Mesodermal cell (in vitro differentiated cells): ENCODE measurements around the gene FKBP4.

Experiments used
- H3K27ac ChIP-seq: 2 replicates; pipeline ENCODE4 v1.7.0; 2013; ENCODE audit warnings: mild to moderate bottlenecking, low read depth, low read length, moderate library complexity; ENCODE audit not compliant: severe bottlenecking
- H3K36me3 ChIP-seq: 2 replicates; pipeline ENCODE4 v1.7.1; 2013; ENCODE audit warnings: mild to moderate bottlenecking, low read length, moderate library complexity; ENCODE audit not compliant: control insufficient read depth, insufficient read depth
- H3K4me1 ChIP-seq: one replicate; pipeline ENCODE4 v1.7.1; 2013; ENCODE audit warnings: mild to moderate bottlenecking, low read length; ENCODE audit not compliant: insufficient read depth, control insufficient read depth, poor library complexity, severe bottlenecking
- H3K4me3 ChIP-seq: 2 replicates; pipeline ENCODE4 v1.7.0; 2013; ENCODE audit warnings: low read length, control low read depth, mild to moderate bottlenecking; ENCODE audit not compliant: insufficient read depth, poor library complexity, severe bottlenecking; ENCODE audit errors: extremely low read depth
- H3K9me3 ChIP-seq: 2 replicates; pipeline ENCODE4 v1.7.1; 2013; ENCODE audit warnings: mild to moderate bottlenecking, low read length, moderate library complexity; ENCODE audit not compliant: control insufficient read depth
- WGBS, 2 experiments: methylation state at CpG; one replicate each; pipeline ENCODE4 v1.1.5; 2013; ENCODE audit warnings: missing lambda C conversion rate in 2 of 2; ENCODE audit not compliant: insufficient coverage in 2 of 2; 5-methylcytosine and 5-hydroxymethylcytosine counted together

Gene FKBP4

GRCh38 chr12:2813214-2814185 lies 18.7 kb downstream of the FKBP4 start:
- Histone ChIP-seq H3K36me3 (peaks cover 36% of the 10 kb centered on the region), H3K4me3 (peak overlapping the region; percentile 74), H3K9me3 (no peaks in the 10 kb centered on the region), H3K4me1 (no peaks in the 10 kb centered on the region), H3K27ac (peak overlapping the region; percentile 99)
- WGBS, 2 experiments, result 23 to 32% methylated on average over 4 to 8 of the region's 10 CpGs

GRCh38 chr12:2819810-2820209 lies 25.0 kb downstream of the FKBP4 start:
- Histone ChIP-seq H3K4me3 (no peak overlapping the region), H3K36me3 (peaks cover 87% of the 10 kb centered on the region), H3K9me3 (no peaks in the 10 kb centered on the region), H3K27ac (no peak overlapping the region), H3K4me1 (no peaks in the 10 kb centered on the region)
- WGBS, 2 experiments, result 94 to 96% methylated on average over 12 to 14 of the region's 15 CpGs

- Histone ChIP-seq H3K4me1 (no peaks in the 10 kb centered on the region), H3K36me3 (peaks cover 87% of the 10 kb centered on the region), H3K9me3 (no peaks in the 10 kb centered on the region), H3K27ac (no peak overlapping the region), H3K4me3 (no peak overlapping the region)
- 86 to 88% methylated on average over 1 to 5 of the region's 9 CpGs for WGBS, 2 experiments
Measured at GRCh38 chr12:2820432-2820831, 25.7 kb downstream of the FKBP4 start.

GRCh38 chr12:2823483-2823882 lies 28.7 kb downstream of the FKBP4 start:
- no peak overlapping the region for H3K4me3 ChIP-seq
- peaks cover 91% of the 10 kb centered on the region for H3K36me3 ChIP-seq
- WGBS, 2 experiments, result 89 to 92% methylated on average over 3 to 5 of the region's 7 CpGs
- H3K9me3 ChIP-seq, result no peaks in the 10 kb centered on the region
- H3K4me1 ChIP-seq, result no peaks in the 10 kb centered on the region
- H3K27ac ChIP-seq, result no peak overlapping the region

GRCh38 chr12:2824541-2824940 lies 29.8 kb downstream of the FKBP4 start:
- no peak overlapping the region for H3K4me3 ChIP-seq
- 78 to 87% methylated on average over 4 to 5 of the region's 6 CpGs for WGBS, 2 experiments
- H3K4me1 ChIP-seq, result no peaks in the 10 kb centered on the region
- no peak overlapping the region for H3K27ac ChIP-seq
- no peaks in the 10 kb centered on the region for H3K9me3 ChIP-seq
- H3K36me3 ChIP-seq, result peaks cover 91% of the 10 kb centered on the region

GRCh38 chr12:2825132-2825531 lies 30.4 kb downstream of the FKBP4 start:
- H3K4me3 ChIP-seq, result no peak overlapping the region
- no peaks in the 10 kb centered on the region for H3K4me1 ChIP-seq
- H3K36me3 ChIP-seq, result peaks cover 91% of the 10 kb centered on the region
- no peaks in the 10 kb centered on the region for H3K9me3 ChIP-seq
- 47 to 63% methylated on average over 3 to 4 of the region's 4 CpGs for WGBS, 2 experiments
- H3K27ac ChIP-seq, result no peak overlapping the region

- no peak overlapping the region for H3K4me3 ChIP-seq
- H3K4me1 ChIP-seq, result no peaks in the 10 kb centered on the region
- no peak overlapping the region for H3K27ac ChIP-seq
- WGBS, 2 experiments, result 80 to 93% methylated on average over 1 to 3 of the region's 3 CpGs
- H3K36me3 ChIP-seq, result peaks cover 90% of the 10 kb centered on the region
- no peaks in the 10 kb centered on the region for H3K9me3 ChIP-seq
Measured at GRCh38 chr12:2826036-2826435, 31.3 kb downstream of the FKBP4 start.

DNA sequence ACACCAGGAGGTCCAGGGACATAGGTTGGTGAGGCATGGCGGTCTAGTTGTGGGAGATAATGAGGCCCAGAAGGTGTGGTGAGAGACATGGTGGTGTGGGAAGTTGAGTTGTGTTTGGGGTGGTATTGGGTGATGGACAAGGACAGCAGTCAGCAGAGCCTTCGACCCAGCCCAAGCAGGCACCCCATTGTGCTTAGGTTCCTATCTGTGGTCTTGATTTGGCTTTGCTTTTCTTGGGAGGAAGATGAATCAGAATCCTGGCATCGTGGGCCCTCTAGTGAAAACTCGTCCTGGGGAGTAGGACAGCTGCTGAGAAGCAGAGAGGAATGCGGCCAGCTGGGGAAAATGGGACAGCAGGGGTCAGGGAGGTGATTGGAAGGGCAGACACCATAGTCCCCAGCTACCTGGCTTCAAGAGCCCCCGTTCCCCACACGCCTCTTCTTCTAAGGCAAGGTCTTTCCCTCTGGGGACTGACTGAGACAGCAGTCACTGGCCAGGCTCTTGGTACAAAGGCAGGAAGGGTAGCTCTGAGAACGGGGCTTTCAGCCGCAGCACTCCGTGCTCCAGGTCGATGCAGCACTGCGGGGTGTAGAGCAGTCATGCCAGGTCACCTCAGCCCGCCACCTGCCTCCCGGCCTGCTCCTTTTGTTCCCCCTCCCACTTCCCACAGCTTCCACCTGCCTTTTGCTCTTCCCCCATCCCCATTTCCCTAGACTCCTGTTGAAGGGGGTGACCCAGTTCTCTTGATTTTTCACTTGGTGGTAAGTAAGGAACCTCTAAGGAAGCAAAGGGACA lies 32.1 kb downstream of the FKBP4 start:
- H3K36me3 ChIP-seq, result peaks cover 82% of the 10 kb centered on the region
- no peaks in the 10 kb centered on the region for H3K9me3 ChIP-seq
- H3K4me3 ChIP-seq, result no peak overlapping the region
- no peak overlapping the region for H3K27ac ChIP-seq
- H3K4me1 ChIP-seq, result no peaks in the 10 kb centered on the region
- 81 to 86% methylated on average over 11 to 12 of the region's 14 CpGs for WGBS, 2 experiments

GRCh38 chr12:2829275-2829674 lies 34.5 kb downstream of the FKBP4 start:
- no peak overlapping the region for H3K27ac ChIP-seq
- 94 to 95% methylated on average over 2 to 3 of the region's 6 CpGs for WGBS, 2 experiments
- peaks cover 10% of the 10 kb centered on the region for H3K4me1 ChIP-seq
- no peak overlapping the region for H3K4me3 ChIP-seq
- H3K36me3 ChIP-seq, result peaks cover 58% of the 10 kb centered on the region
- no peaks in the 10 kb centered on the region for H3K9me3 ChIP-seq

- WGBS, 2 experiments, result 83 to 87% methylated on average over 3 to 5 of the region's 6 CpGs
- H3K9me3 ChIP-seq, result no peaks in the 10 kb centered on the region
Measured at GRCh38 chr12:2832550-2833127, 37.9 kb downstream of the FKBP4 start.

More at GRCh38 chr12:2832550-2833127, 37.9 kb downstream of the FKBP4 start:
- H3K4me3 ChIP-seq, result no peak overlapping the region
- no peak overlapping the region for H3K27ac ChIP-seq
- peaks cover 13% of the 10 kb centered on the region for H3K4me1 ChIP-seq
- H3K36me3 ChIP-seq, result peaks cover 26% of the 10 kb centered on the region
